B cell (primary cell): ENCODE measurements around the gene AGAP1. TPM values are rescaled to one million over a fixed set of nuclear protein-coding genes. Genes with fewer than 3 reads are reported as not detected.

Experiments used
- ATAC-seq: fragments of 200-7000 bp; cut with Tn5 transposase; one replicate; pipeline ENCODE4 v1.10.0; 2021; ENCODE audit warnings: low read depth, mild to moderate bottlenecking, moderate number of reproducible peaks, moderate library complexity
- CTCF ChIA-PET: fragments of 350-600 bp; sonication (Branson Sonifier 250); formaldehyde crosslinking; loops from one replicate; lab custom pipeline; 2021; ENCODE audit warnings: antibody characterized with exemption, inconsistent platforms; lab: Charles Lee
- POLR2A ChIA-PET: fragments of 350-600 bp; sonication (Branson Sonifier 250); formaldehyde crosslinking; loops from one replicate; lab custom pipeline; 2021; ENCODE audit warnings: antibody characterized with exemption; lab: Charles Lee
- DNase-seq: peaks from one replicate; pipeline ENCODE4 v3.0.0; 2013
- H2AFZ ChIP-seq: 2 replicates; pipeline ENCODE4 v1.6.1; 2012; ENCODE audit warnings: mild to moderate bottlenecking, low read depth, low read length; ENCODE audit not compliant: insufficient read depth, poor library complexity, severe bottlenecking
- H3K27ac ChIP-seq, 2 donors: 1 replicate in 1 of 2; 2 replicates in 1 of 2; pipeline ENCODE4 v1.5.1; 2012 to 2013; ENCODE audit warnings: low read length in 2 of 2, mild to moderate bottlenecking in 2 of 2, moderate library complexity in 1 of 2
- H3K27me3 ChIP-seq, 4 experiments: fragments of 200-600 bp in 1 of 4; sonication (generic) in 1 of 4; replicated peaks in 1 of 4; 1 replicate in 2 of 4; 2 replicates in 2 of 4; pipeline versions ENCODE4 v1.6.1 to v1.7.0; 2013 to 2016; ENCODE audit warnings: low read length in 3 of 4, mild to moderate bottlenecking in 2 of 4, mixed read lengths in 1 of 4, moderate library complexity in 1 of 4; ENCODE audit not compliant: insufficient read depth in 4 of 4, control insufficient read depth in 3 of 4; ENCODE audit errors: control extremely low read depth in 1 of 4
- H3K36me3 ChIP-seq, 2 experiments: replicated peaks in 1 of 2; 1 replicate in 1 of 2; 2 replicates in 1 of 2; pipeline versions ENCODE4 v1.6.1 to v1.7.1; 2013; ENCODE audit warnings: low read length in 1 of 2; ENCODE audit not compliant: insufficient read depth in 2 of 2, control insufficient read depth in 1 of 2; ENCODE audit errors: control extremely low read depth in 1 of 2, extremely low read depth in 1 of 2
- H3K4me1 ChIP-seq, 2 donors: fragments of 200-600 bp in 1 of 2; sonication (generic) in 1 of 2; 1 replicate in 1 of 2; 2 replicates in 1 of 2; pipeline versions ENCODE4 v1.5.1 to v1.6.1; 2013 to 2017; ENCODE audit warnings: low read length in 2 of 2; ENCODE audit not compliant: control insufficient read depth in 2 of 2, insufficient read depth in 2 of 2
- H3K4me2 ChIP-seq: replicated peaks from 2 replicates; pipeline ENCODE3; 2012; ENCODE audit warnings: mild to moderate bottlenecking, low read depth, low read length; ENCODE audit not compliant: poor library complexity, severe bottlenecking
- H3K4me3 ChIP-seq, 5 experiments: fragments of 200-600 bp in 1 of 5; sonication (generic) in 1 of 5; 1 replicate in 3 of 5; 2 replicates in 2 of 5; pipeline versions ENCODE4 v1.5.1 to v1.7.0; 2011 to 2016; ENCODE audit warnings: low read length in 4 of 5, mild to moderate bottlenecking in 4 of 5, low read depth in 2 of 5, control low read depth in 1 of 5, moderate library complexity in 1 of 5; ENCODE audit not compliant: insufficient read depth in 1 of 5; ENCODE audit errors: control extremely low read depth in 1 of 5, extremely low read depth in 1 of 5
- H3K79me2 ChIP-seq: fragments of 200-600 bp; sonication (generic); one replicate; pipeline ENCODE4 v1.6.0; 2016; ENCODE audit warnings: low read length; ENCODE audit not compliant: control insufficient read depth, insufficient read depth
- H3K9ac ChIP-seq: fragments of 200-600 bp; sonication (generic); 2 replicates; pipeline ENCODE4 v1.6.1; 2017; ENCODE audit warnings: mild to moderate bottlenecking, low read length, moderate library complexity
- H3K9me3 ChIP-seq, 3 donors: one replicate each; pipeline versions ENCODE4 v1.6.1 to v1.7.1; 2013; ENCODE audit warnings: low read length in 2 of 3; ENCODE audit not compliant: control insufficient read depth in 2 of 3, insufficient read depth in 1 of 3; ENCODE audit errors: control extremely low read depth in 1 of 3
- H4K20me1 ChIP-seq: 2 replicates; pipeline ENCODE4 v1.6.0; 2012; ENCODE audit warnings: mild to moderate bottlenecking, low read length; ENCODE audit not compliant: insufficient read depth, control insufficient read depth, poor library complexity, severe bottlenecking
- H3K27ac Mint-ChIP-seq: one replicate; pipeline ENCODE4 v1.8.0; 2021; ENCODE audit warnings: mixed read lengths
- H3K27me3 Mint-ChIP-seq: one replicate; pipeline ENCODE4 v1.8.0; 2021; ENCODE audit warnings: mixed read lengths
- H3K4me1 Mint-ChIP-seq: one replicate; pipeline ENCODE4 v1.8.0; 2021; ENCODE audit warnings: mixed read lengths
- H3K4me3 Mint-ChIP-seq: one replicate; pipeline ENCODE4 v1.8.0; 2021; ENCODE audit warnings: mixed read lengths
- H3K9me3 Mint-ChIP-seq: one replicate; pipeline ENCODE4 v1.8.0; 2022; ENCODE audit warnings: mixed read lengths; ENCODE audit not compliant: insufficient read depth
- CTCF ChIP-seq: fragments of 200-600 bp; IDR thresholded peaks from one replicate; pipeline ENCODE4 v1.8.0; 2022; ENCODE audit warnings: antibody characterized with exemption, mild to moderate bottlenecking
- EZH2 ChIP-seq: IDR thresholded peaks from 2 replicates; pipeline ENCODE4 v1.6.1; 2012; ENCODE audit warnings: borderline replicate concordance, low read depth, mild to moderate bottlenecking, moderate library complexity, low read length; ENCODE audit not compliant: insufficient read depth, poor library complexity, severe bottlenecking
- WGBS: methylation state at CpG from one replicate; pipeline ENCODE4 v1.1.5; 2013; ENCODE audit warnings: missing lambda C conversion rate; ENCODE audit not compliant: insufficient coverage; 5-methylcytosine and 5-hydroxymethylcytosine counted together
- intact Hi-C: fragments of 100-400 bp; cut with micrococcal nuclease; formaldehyde crosslinking; loops from one replicate; pipeline ENCODE4 v1.10.0; 2022
- polyA plus RNA-seq: library from polyadenylated mRNA; depleted of rRNA; stranded (reverse); fragments of >200 nt; gene quantifications from 2 replicates; pipeline ENCODE4 v1.2.3, GENCODE V29; 2012
- total RNA-seq, 2 donors: library from RNA; stranded (reverse); fragments of 120-200 nt in 1 of 2; gene quantifications; 1 replicate in 1 of 2; 2 replicates in 1 of 2; pipeline versions ENCODE4 v1.2.3 to v1.2.4, GENCODE V29; 2013 to 2022

AGAP1 gene
- total and polyA plus RNA-seq, 2 donors (not counting 1 experiment from before 2014, with no cell fraction given), result 0.01 TPM; not detected in 1

- Histone ChIP-seq H3K9me3 (peaks cover 0 to 6% (median 0%) of the 10 kb centered on the region in 3 donors), H3K27me3 (no peaks in the 10 kb centered on the region), H3K4me3 (no peak overlapping the region), H3K27ac (no peak overlapping the region), H3K36me3 (no peaks in the 10 kb centered on the region), H4K20me1 (no peaks in the 10 kb centered on the region), H3K79me2 (no peaks in the 10 kb centered on the region), H3K4me2 (no peak overlapping the region), H3K4me1 (no peaks in the 10 kb centered on the region), H2AFZ (no peak overlapping the region), H3K9ac (no peak overlapping the region)
- POLR2A ChIA-PET, result no interaction called here
- TF ChIP-seq EZH2 (no peak), CTCF (no peak)
- Mint-ChIP-seq H3K4me3 (no peak overlapping the region), H3K4me1 (no peaks in the 10 kb centered on the region), H3K9me3 (no peaks in the 10 kb centered on the region), H3K27me3 (peaks cover 3% of the 10 kb centered on the region), H3K27ac (no peak overlapping the region)
- CTCF ChIA-PET, result no interaction called here
- no peak for DNase-seq
- WGBS, result 97% methylated on average over 12 of the region's 20 CpGs
- ATAC-seq, result no peak
- intact Hi-C loops, result no loop called here
Observed at GRCh38 chr2:235533616-235534385, 40.0 kb downstream of the AGAP1 start.

GRCh38 chr2:235534678-235535422 is 41.0 kb downstream of the AGAP1 start:
- Histone ChIP-seq H3K79me2 (no peaks in the 10 kb centered on the region), H3K9me3 (peaks cover 0 to 6% (median 0%) of the 10 kb centered on the region in 3 donors), H4K20me1 (no peaks in the 10 kb centered on the region), H3K36me3 (no peaks in the 10 kb centered on the region), H2AFZ (no peak overlapping the region), H3K4me1 (no peaks in the 10 kb centered on the region), H3K9ac (no peak overlapping the region), H3K4me3 (no peak overlapping the region), H3K27ac (no peak overlapping the region), H3K27me3 (no peaks in the 10 kb centered on the region), H3K4me2 (no peak overlapping the region)
- intact Hi-C loops, result no loop called here
- TF ChIP-seq EZH2 (no peak), CTCF (no peak)
- POLR2A ChIA-PET, result no interaction called here
- peaks cover 3% of the 10 kb centered on the region for H3K27me3 Mint-ChIP-seq
- no peaks in the 10 kb centered on the region for H3K4me1 Mint-ChIP-seq
- 90% methylated on average over 25 of the region's 32 CpGs for WGBS
- no peaks in the 10 kb centered on the region for H3K9me3 Mint-ChIP-seq
- ATAC-seq, result no peak
- no peak overlapping the region for H3K27ac Mint-ChIP-seq
- CTCF ChIA-PET, result no interaction called here
- no peak overlapping the region for H3K4me3 Mint-ChIP-seq
- DNase-seq, result no peak
